Astrocyte (in vitro differentiated cells and primary cell): ENCODE measurements around the gene ATG101. TPM values are rescaled to one million over a fixed set of nuclear protein-coding genes. Genes with fewer than 3 reads are reported as not detected.

Experiments
- DNase-seq: peaks from one replicate; pipeline ENCODE4 v3.0.0-alpha.2; 2010; ENCODE audit warnings: low read depth
- FAIRE-seq: peaks from 2 replicates; lab custom pipeline; 2011; peaks lifted over from hg19 to GRCh38; lab: Jason Lieb, UNC
- H2AFZ ChIP-seq: 2 replicates; pipeline ENCODE4 v1.6.0; 2012; ENCODE audit warnings: low read depth, low read length, inconsistent platforms
- H3K27ac ChIP-seq: 2 replicates; pipeline ENCODE4 v1.5.1; 2011; ENCODE audit warnings: low read depth, low read length, inconsistent platforms
- H3K27me3 ChIP-seq: 2 replicates; pipeline ENCODE4 v1.6.0; 2011; ENCODE audit warnings: low read length, inconsistent platforms; ENCODE audit not compliant: insufficient read depth
- H3K36me3 ChIP-seq: 2 replicates; pipeline ENCODE4 v1.5.1; 2011; ENCODE audit warnings: low read length, inconsistent platforms; ENCODE audit not compliant: insufficient read depth
- H3K4me1 ChIP-seq: 2 replicates; pipeline ENCODE4 v1.5.1; 2011; ENCODE audit warnings: low read length, inconsistent platforms; ENCODE audit not compliant: insufficient read depth
- H3K4me2 ChIP-seq: 2 replicates; pipeline ENCODE4 v1.6.0; 2012; ENCODE audit warnings: low read length, inconsistent platforms
- H3K4me3 ChIP-seq: 2 replicates; pipeline ENCODE4 v1.5.1; 2011; ENCODE audit warnings: low read depth, mild to moderate bottlenecking, low read length, inconsistent platforms; ENCODE audit not compliant: insufficient read depth
- H3K79me2 ChIP-seq: 2 replicates; pipeline ENCODE4 v1.6.0; 2012; ENCODE audit warnings: mild to moderate bottlenecking, low read length, inconsistent platforms; ENCODE audit not compliant: insufficient read depth
- H3K9ac ChIP-seq: 2 replicates; pipeline ENCODE4 v1.6.0; 2012; ENCODE audit warnings: mild to moderate bottlenecking, low read length, inconsistent platforms
- H3K9me3 ChIP-seq: 2 replicates; pipeline ENCODE4 v1.5.1; 2012; ENCODE audit warnings: low read depth, mild to moderate bottlenecking, low read length, inconsistent platforms; ENCODE audit not compliant: insufficient read depth
- H4K20me1 ChIP-seq: 2 replicates; pipeline ENCODE4 v1.6.0; 2012; ENCODE audit warnings: low read length, inconsistent platforms; ENCODE audit not compliant: insufficient read depth
- H3K27ac Mint-ChIP-seq: one replicate; pipeline ENCODE4 v1.8.0; 2021; ENCODE audit warnings: mild to moderate bottlenecking, mixed read lengths; ENCODE audit not compliant: unreplicated experiment
- H3K27me3 Mint-ChIP-seq: one replicate; pipeline ENCODE4 v1.8.0; 2021; ENCODE audit warnings: low read depth, mixed read lengths; ENCODE audit not compliant: unreplicated experiment
- H3K36me3 Mint-ChIP-seq: one replicate; pipeline ENCODE4 v1.8.0; 2021; ENCODE audit warnings: low read depth, mixed read lengths; ENCODE audit not compliant: unreplicated experiment
- H3K4me1 Mint-ChIP-seq: one replicate; pipeline ENCODE4 v1.8.0; 2021; ENCODE audit warnings: low read depth, mixed read lengths; ENCODE audit not compliant: unreplicated experiment
- H3K4me3 Mint-ChIP-seq: one replicate; pipeline ENCODE4 v1.8.0; 2021; ENCODE audit warnings: mild to moderate bottlenecking, moderate library complexity, mixed read lengths; ENCODE audit not compliant: unreplicated experiment
- H3K9me3 Mint-ChIP-seq: one replicate; pipeline ENCODE4 v1.8.0; 2021; ENCODE audit warnings: mild to moderate bottlenecking, mixed read lengths; ENCODE audit not compliant: unreplicated experiment
- CTCF ChIP-seq: IDR thresholded peaks from 2 replicates; pipeline ENCODE4 v1.5.1; 2011; ENCODE audit warnings: low read depth, mild to moderate bottlenecking, inconsistent platforms, low read length, moderate library complexity; ENCODE audit not compliant: insufficient read depth
- EZH2 ChIP-seq: IDR thresholded peaks from 2 replicates; pipeline ENCODE4 v1.6.1; 2012; ENCODE audit warnings: mild to moderate bottlenecking, low read length, inconsistent platforms; ENCODE audit not compliant: insufficient read depth
- total RNA-seq: library from RNA; stranded (reverse); gene quantifications from 2 replicates; pipeline ENCODE4 v1.2.1, GENCODE V29; 2021

The ATG101 gene
- total RNA-seq, 1 donor from 2014 or later = 54.2 TPM

- H3K9ac ChIP-seq = peak overlapping the region; percentile 96
- no peaks in the 10 kb centered on the region for H3K27me3 ChIP-seq
- peak; percentile 32 for DNase-seq
- H3K4me1 ChIP-seq = peaks cover 19% of the 10 kb centered on the region
- peak overlapping the region; percentile 95 for H2AFZ ChIP-seq
- Mint-ChIP-seq H3K4me1 (peaks cover 25% of the 10 kb centered on the region), H3K36me3 (peaks cover 17% of the 10 kb centered on the region), H3K27me3 (peaks cover 14% of the 10 kb centered on the region), H3K27ac (peak overlapping the region; percentile 90), H3K9me3 (no peaks in the 10 kb centered on the region), H3K4me3 (peak overlapping the region; percentile 94)
- H3K79me2 ChIP-seq = peaks cover 56% of the 10 kb centered on the region
- H3K36me3 ChIP-seq = peaks cover 15% of the 10 kb centered on the region
- no peak for FAIRE-seq
- peak overlapping the region; percentile 99 for H3K27ac ChIP-seq
- TF ChIP-seq CTCF (no peak), EZH2 (no peak)
- peaks cover 52% of the 10 kb centered on the region for H4K20me1 ChIP-seq
- H3K4me2 ChIP-seq = peak overlapping the region; percentile 93
- peak overlapping the region; percentile 87 for H3K4me3 ChIP-seq
- H3K9me3 ChIP-seq = no peaks in the 10 kb centered on the region
These were observed 577 bp downstream of the ATG101 start for GRCh38 chr12:52070185-52070925.

GRCh38 chr12:52073531-52074381 lies 4.0 kb downstream of the ATG101 start:
- no peak overlapping the region for H3K27ac Mint-ChIP-seq
- Histone ChIP-seq H3K4me3 (no peak overlapping the region), H3K9ac (no peak overlapping the region), H3K27ac (no peak overlapping the region), H3K9me3 (no peaks in the 10 kb centered on the region), H3K27me3 (no peaks in the 10 kb centered on the region), H4K20me1 (peaks cover 84% of the 10 kb centered on the region), H3K4me2 (peak overlapping the region; percentile 5), H3K36me3 (peaks cover 31% of the 10 kb centered on the region), H3K79me2 (peaks cover 86% of the 10 kb centered on the region), H2AFZ (no peak overlapping the region), H3K4me1 (peaks cover 19% of the 10 kb centered on the region)
- TF ChIP-seq EZH2 (no peak), CTCF (no peak)
- H3K36me3 Mint-ChIP-seq = peaks cover 34% of the 10 kb centered on the region
- peak overlapping the region; percentile 52 for H3K4me3 Mint-ChIP-seq
- H3K4me1 Mint-ChIP-seq = peaks cover 25% of the 10 kb centered on the region
- FAIRE-seq = no peak
- H3K9me3 Mint-ChIP-seq = no peaks in the 10 kb centered on the region
- no peak for DNase-seq
- no peaks in the 10 kb centered on the region for H3K27me3 Mint-ChIP-seq
